Activated CD8-positive, alpha-beta memory T cell treated with anti-CD3 and anti-CD28 coated beads, Interleukin-2, amount 50 U/mL, for 1 hour (primary cell): Measurements from ENCODE around the gene ADD3.
"Not testable (repeated sequence)": the region's sequence is repeated elsewhere in the genome, so short reads cannot be mapped to it uniquely, and the experiment has no call there.

Experiments
- DNase-seq: peaks from one replicate; pipeline ENCODE4 v3.0.0-alpha.2; 2020; ENCODE audit errors: extremely low read depth

ADD3 gene

DNA sequence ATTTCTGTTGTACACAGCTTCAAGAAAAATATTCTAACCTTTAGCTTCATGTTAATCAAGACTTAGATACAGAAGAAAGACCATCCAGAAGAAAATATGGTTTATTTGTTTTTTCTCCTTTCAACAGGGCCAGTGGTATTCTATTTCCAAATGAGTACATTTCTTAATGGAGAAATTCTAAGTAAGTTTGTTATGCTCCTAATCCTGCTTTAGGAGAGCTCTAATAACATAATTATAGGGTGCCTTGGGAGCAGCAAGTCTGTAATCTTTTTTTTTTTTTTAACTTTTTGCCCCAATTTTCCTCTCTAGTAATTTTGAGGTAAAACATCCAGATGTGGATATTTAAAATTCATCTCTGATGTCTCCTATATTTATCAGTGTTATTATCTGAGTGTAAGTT is 98.1 kb downstream of the ADD3 start:
- no peak for DNase-seq

DNA sequence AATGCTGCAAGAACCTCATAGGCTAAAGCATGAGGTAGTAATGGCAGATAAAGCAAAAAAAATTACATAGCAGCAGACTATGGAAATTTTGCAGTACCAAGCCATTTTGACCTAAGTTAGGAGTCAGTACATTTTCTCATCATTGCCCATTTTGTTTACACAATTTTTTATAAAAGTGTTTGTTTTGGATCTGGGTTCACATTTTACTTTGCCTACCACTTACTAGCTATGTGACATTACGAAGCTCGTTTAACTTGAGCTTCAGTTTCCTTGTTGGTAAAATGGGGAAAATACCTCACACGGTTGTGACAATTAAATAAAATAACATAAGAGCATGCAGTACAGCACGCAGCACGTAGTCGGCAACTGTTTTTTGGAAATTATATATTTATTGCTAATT is 99.6 kb downstream of the ADD3 start:
- DNase-seq: no peak

DNA sequence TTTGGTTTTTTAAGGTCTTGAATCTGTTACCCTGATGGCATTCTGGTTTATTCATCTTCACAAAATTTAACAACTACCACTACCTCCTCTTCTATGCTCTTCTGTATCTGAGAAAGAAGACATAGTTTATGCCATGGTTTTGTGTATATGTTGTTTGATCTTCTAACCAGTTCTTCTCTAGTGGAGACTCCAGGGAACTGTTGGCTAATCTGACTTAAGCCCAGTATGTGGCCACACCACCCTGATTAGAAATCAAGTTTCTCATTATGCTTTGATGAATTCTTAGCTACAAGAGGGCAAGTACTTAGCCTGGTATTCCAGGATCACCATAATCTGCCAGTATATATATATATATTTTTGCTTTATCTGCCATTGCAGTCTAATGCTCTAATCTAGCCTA is 100.1 kb downstream of the ADD3 start:
- DNase-seq: no peak

DNA sequence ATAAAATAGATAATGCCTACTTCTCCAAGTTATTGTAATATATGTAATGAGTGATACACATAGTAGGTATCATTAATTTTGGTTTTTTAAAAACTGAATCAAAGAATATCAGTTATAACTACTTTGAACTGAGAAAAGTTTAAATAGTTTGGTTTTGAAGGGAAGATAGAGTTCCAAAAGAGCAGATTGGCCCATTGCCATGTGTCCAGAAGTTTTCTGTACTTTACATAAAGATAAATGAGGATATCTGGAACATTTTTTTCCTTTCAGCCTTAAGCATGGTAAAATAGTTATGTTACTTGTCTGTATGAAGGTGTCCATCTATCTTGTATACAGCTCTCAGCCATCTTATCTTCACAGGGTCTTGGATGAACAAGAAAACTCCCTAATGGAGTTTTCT is 101.7 kb downstream of the ADD3 start:
- no peak for DNase-seq

DNA sequence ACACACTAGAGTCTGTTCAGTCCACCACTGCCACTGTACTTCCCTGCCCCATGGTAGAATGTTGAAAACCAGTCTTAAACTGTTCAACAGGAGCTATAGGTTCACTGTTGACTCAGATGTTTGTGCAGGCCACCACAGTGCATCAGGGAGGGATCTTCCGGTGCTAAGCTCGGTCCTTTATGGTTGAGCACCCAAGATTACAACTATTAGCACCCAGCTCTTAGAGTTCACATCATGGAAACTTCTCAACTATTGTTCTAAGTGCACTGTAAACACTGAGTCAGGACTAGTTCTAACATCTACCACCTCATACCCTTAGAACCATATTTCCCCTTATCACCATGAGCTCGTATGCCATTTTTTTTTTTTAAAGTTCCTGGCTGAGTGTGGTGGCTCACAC is 102.6 kb downstream of the ADD3 start:
- no peak for DNase-seq

DNA sequence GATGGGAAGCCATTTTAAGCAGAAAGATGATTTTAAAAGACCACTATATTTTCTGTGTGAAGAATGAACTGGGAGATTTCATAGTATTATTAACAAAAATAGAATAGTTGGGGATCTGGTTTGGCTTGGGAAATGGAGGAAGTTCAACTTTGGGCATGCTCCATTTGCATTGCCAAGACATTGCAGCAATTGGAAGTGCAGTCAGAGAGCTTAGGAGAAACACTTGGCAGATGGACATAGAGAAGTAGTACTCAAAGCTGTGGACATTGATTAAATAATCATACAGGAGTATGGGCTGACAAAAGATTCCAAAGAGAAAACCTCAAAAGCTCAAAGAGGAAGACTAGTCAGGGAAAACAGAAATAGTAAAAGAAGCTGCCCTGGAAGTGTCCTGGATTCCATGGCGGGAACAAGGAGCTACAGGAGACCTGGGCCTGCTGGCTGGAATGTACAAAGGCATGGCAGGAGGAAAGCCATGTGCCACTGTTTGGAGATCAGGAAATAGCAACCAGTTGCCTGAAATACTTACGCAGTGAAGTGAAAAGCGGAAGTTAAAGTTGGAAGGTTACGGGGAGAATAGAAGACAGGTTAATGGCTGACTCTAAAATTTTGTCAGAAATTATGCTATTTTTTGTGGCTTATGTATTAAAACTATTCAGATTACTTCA is 106.0 kb downstream of the ADD3 start:
- no peak for DNase-seq

DNA sequence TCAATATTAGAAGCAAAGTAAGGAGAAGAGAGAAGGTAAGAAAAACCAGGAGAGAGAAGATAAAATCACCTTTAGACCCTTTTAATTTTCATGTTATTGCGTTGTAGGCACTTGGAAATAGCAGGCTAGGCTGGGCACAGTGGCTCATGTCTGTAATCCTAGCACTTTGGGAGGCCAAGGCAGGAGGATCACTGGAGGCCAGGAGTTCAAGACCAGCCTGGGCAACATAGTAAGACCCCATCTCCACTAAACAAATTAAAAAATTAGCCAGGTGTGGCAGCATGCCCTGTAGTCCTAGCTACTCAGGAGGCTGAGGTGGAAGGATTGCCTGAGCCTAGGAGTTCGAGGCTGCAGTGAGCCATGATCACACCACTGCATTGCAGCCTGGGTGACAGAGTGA is 106.9 kb downstream of the ADD3 start:
- not testable (repeated sequence) for DNase-seq

DNA sequence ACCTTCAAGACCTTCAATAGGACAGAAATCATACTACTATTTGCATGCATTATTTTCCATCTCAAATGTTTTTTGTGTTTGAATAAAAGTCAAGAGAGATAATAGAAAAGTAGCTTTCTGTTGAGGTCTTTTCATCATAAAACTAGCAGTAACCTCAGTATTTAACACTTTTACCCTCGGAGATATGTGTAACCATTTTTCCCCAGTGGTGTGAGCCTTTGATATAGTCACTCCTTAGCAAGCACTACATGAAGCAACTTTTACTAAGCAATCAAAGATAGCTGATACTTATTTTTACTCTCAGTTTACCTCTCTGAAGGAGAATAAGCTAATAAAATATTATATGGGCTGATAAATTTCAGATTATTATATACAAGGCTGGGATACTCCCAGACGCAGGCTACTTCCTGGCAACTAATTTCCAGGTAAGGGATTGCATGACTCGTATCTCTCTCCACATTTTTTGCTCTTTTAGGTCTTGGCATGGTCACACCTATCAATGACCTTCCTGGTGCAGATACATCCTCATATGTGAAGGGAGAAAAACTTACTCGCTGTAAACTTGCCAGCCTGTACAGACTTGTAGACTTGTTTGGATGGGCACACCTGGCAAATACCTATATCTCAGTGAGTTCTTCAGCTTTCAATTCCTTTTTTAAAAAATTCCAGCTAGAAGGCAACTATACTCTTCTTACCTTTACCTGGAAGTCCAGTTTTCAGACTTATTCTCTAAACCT is 108.2 kb downstream of the ADD3 start:
- DNase-seq: no peak

DNA sequence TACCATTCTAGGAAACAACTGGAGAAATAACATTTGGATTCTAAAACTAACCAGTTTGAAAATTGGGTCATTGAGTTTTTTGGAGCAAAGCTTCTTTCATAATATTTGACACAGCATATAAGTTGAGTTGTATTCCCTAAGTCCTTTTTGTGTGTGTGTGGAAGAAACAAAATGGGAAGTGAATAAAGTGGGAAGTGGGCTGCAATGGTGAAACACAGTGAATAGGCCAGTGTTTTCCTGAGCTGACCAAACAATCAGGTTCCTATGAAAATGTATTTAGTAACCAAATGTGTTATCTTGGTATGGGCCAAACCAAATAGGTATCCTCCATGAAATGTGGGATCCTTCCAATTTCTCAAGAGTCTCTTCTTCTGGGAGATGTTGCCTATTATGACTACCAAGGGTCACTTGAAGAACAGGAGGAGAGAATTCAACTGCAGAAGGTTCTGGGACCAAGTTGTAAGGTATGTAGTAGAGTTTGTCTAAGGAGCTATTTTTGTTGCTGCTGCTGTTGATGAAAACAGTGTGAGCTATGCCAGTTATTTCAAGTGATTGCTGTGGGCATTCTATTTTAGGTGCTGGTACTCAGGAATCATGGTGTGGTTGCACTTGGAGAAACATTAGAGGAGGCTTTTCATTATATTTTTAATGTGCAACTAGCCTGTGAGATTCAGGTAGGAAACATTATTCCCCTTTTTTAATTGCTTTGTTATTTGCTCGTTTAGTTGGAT is 111.3 kb downstream of the ADD3 start:
- no peak for DNase-seq

DNA sequence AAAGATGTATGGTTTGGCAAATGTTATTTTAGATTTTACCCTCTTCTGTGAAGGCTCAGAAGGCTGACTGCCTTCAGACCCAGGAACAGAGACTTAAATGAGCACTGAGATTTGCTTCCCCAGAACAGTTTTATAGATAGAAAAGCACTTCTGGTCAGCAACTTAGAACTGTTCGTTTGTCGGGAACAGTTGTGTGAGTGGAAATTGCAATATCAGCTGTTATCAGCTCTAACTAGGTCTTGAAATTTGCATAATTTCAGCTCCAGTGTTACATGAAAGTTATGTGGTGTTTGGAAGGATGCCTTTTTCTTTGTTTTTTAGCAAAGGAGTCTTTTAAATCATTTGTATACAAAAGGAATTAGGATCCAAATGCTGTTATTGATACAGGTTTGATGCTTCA is 115.8 kb downstream of the ADD3 start:
- no peak for DNase-seq

DNA sequence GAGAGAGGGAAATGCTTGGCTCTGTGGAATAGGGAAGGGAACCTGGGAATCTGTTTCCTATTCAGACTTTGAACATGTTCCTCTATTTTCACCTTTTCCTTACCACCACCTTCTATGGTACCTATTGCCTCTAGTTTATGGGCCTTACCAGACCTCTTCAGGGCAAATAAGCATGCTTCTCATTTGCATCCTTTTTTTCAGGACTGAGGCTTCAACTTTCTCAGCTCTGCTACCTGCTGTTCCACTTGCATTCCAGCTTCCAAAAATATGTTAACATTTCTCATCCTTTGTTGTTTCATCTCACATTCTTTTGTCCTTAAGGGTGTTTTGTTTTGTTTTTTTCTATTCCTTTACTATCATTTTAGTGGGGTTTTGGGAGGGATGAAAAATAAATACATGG is 121.7 kb downstream of the ADD3 start:
- DNase-seq: no peak

DNA sequence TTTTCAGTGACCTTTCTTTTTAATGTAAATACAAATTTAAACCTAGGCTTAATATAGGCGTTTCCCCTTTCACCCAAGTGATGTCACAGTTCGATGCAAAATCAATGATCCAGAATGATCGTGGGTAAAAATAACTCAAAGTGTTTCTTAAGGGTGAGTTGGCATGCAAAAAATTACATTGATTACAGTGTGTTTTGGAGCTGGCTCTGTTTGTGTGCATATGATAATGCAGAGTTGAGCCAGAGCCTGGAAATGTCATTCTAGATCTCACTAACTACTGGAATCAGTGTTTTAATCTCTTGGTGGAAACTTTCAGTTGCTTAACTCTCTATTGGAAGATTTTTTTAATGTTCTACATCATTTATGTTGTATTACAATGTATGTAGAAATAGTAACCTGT is 127.1 kb downstream of the ADD3 start:
- no peak for DNase-seq

DNA sequence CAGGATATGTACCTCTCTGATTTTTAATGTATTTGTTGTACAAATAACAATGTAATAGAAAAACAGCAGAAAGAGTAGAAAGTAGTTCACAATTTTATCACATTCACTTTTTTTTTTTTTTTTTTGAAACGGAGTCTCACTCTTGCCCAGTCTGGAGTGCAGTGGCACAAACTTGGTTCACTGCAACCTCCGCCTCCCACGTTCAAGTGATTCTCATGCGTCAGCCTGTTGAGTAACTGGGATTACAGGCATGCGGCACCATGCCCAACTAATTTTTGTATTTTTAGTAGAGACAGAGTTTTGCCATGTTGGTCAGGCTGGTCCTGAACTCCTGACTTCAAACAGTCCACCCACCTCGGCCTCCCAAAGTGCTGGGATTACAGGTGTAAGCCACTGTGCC is 128.1 kb downstream of the ADD3 start:
- not testable (repeated sequence) for DNase-seq

DNA sequence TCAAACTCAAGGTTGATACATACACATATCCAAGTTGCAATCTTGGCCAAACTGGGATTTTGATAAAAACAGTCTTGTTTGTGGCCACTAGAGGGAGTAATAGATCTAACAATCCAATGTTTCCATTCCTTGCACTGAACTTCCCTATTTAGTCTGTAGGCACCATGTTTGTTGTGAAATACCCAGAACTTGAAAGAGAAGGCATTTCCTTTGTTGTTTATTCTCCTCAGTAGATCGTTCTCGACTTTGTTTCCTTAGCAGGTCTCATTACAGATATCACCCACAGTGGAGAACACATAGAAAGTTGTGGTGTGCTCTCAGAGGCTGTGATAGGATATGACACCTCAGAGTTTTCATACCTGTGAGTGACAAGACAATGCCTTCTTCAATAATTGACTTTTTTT is 129.4 kb downstream of the ADD3 start:
- DNase-seq: no peak

DNA sequence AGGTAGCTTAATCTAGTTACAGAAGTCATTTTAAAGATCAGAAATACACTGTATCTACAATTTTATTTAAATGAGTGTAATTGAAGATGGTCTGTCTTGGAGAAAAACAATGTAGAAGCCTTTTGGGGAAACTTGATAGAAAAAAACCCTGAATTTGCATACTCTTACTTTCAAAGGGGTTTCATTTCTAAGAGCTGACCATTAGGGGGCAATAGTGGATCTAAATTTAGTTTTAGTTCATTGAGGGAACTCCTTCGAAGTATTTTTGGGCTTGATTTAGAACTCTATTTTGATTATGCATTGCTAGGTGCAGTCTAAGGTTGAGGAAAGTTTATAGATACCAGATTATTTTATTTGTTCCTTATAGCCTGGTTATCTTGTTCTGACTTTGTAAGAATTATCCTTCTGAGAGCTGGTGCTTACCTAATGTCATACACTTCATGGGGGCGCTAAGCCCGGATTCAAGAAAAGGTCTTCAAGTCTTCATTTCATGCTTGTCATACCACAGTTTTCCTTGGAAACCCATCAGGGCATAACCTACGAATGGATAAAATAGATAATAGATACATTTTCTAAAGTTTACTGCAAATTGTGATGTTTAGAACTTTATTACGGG is 130.5 kb downstream of the ADD3 start:
- no peak for DNase-seq

DNA sequence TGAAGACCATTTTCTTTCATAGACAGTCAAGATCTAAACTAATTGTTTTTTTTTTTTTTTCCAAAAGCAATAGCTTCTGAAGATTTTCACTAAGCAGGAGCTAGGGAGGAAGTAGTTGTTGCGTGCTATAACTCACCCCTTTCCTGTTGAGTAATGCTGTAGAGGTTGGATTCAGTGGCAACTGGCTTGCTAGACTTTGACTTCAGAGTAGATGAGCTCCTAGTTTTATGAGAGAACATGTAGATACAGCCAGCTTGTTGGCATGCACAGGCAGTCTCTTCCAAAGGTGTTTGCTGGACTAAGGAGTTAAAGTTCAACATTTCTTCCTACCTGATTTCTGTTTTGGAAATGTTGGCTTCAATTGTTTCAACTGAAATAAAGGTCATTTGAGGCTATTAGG is 133.4 kb downstream of the ADD3 start:
- DNase-seq: no peak

DNA sequence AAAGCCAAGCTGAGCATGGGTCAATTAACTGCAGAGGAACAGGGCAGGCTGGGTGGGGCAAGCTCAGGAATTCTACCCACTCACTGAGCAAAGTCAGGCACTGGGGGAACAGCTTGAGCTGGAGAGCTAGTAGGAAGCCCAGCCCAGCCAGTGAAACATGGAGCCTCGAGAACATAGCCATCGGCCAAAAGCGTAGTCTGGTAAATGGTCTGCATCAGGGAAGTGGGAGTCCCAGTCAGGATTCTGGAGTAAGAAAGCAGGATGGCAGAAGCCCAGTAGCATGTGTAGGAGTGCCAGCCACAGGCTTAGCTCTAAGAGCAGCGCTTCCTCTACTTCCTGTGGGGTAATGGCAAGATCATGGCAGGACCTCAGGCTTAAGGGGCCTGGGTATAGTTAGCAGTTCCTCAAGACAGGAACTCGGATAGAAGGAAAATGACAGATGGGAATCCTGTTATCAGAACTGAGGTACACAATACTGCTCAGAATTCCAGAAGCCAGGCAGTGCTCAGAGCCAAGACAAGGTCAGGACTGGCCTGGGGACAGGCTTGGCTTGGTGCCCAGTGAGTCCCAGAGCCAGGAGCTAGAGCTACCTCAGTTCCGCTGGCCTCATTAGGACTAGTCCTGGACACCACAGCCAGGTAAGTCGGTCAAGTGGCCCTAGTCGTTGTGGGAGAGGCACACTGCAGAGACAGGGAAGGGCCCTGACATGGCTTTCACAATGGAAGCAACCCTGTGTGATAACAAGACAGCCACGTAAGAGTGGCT is 134.3 kb downstream of the ADD3 start:
- no peak for DNase-seq

DNA sequence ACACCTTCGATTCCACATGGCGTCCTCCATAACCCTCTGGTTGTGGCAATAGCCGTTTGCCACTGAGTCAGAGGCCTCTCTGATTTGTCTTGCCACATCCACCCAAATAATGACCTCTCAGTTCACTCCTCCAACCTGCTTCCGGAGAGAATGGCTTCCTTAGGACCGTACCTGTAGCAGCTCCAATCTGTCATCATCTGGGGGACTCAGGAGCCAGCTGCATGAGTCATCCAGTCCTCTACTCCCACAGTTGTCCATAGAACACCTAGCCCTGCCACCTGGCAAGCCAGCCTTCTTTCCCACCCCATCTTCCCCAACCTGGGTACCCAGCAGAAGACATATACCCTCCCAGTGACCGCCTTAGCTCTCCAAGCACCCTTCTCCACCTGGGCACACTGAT is 135.2 kb downstream of the ADD3 start:
- no peak for DNase-seq

DNA sequence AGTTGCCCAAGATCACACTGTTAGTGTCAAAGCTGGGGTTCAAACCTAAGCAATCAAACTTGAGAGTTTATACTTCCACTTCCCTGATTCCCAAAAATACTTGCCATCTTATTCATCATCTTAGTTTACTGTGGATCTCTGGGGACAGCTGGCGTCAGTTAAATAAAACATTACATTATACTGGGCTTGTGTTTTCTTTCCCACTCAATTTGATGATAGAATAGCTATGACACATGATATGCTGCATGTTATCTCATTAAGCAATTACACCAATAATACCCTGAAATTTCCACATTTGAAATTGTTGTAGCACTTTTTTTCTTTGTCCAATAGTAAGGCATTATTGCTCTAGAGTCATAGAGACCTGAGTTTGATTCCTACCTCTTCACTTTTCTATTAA is 136.7 kb downstream of the ADD3 start:
- no peak for DNase-seq

DNA sequence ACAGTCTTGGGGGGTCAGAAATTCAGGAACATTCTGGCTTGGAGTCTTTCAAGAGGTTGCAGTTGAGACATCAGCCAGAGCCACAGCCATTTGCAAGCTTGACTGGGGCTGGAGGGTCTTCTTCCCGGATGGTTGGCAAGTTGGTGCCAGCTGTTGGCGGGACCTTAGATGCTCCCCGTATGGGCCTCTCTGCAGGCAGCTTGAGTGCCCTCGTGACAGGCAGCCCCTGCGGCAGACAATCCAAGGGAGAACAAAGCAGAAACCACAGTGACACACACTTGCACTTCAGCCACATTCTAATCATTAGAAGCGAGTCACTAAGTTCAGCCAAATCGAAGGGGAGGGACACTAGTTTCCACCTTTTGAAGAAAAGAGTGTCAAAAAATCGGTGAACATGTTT is 140.2 kb downstream of the ADD3 start:
- DNase-seq: no peak

DNA sequence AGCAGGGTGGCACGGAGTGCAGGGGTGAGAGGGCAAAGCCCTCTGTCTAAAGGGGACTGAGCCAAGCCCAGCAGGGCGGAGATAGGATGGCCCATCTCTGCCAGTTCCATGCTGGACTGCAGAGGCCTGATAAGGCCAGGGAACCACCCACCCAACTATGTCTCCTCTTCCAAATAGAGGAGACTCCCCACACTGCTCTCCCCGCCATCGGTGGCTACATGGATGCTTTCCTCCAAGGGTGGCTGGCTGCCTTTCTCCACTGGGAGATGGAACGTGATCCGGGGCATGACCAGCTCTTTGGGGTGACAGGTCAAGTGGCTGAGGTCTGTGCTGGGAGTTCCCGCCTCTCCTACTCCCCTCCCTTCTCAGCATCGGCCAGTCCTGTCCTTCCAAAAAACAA is 141.5 kb downstream of the ADD3 start:
- DNase-seq: no peak

DNA sequence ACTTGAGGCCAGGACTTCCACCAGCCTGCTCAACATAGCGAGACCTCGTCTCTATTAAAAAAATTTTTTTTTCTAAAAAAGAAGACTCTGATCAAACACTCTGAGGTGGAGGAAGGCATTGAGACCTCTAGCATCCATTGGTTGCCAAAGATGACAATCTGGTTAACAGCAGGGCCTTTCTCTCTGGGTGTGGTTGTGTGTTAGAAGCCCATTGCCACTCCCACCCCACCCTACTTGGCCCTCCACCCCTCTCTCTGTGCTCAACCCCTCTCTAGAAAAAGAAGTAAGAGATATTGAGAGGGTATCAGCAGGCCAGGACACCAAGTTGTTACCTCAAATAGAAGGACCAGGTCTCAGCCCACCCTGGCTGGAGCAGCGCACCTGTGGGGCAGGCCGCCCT is 142.3 kb downstream of the ADD3 start:
- no peak for DNase-seq
